Skeletal muscle tissue (tissue), 1 donor: ENCODE results near the gene FGF4. TPM values are rescaled to one million over a fixed set of nuclear protein-coding genes. Genes with fewer than 3 reads are reported as not detected.

ENCODE experiments used
- total RNA-seq: library from RNA; depleted of rRNA; stranded (reverse); fragments of >200 nt; gene quantifications from one replicate; pipeline ENCODE4 v1.2.3, GENCODE V29; 2014

Gene FGF4
- total RNA-seq, 1 donor from 2014 or later, result 1.6 TPM

Other genes starting within 250 kb of the FGF4 start
- 44.9 TPM for gene CCND1, start 134.2 kb downstream of the FGF4 start, total RNA-seq
- gene LTO1, start 100.0 kb downstream of the FGF4 start, total RNA-seq, result 7.8 TPM
- not detected for gene FGF19, start 71.3 kb downstream of the FGF4 start, total RNA-seq
- gene FGF3, start 44.1 kb upstream of the FGF4 start, total RNA-seq, result not detected